ENCODE data around the gene NDUFB10.

DNA sequence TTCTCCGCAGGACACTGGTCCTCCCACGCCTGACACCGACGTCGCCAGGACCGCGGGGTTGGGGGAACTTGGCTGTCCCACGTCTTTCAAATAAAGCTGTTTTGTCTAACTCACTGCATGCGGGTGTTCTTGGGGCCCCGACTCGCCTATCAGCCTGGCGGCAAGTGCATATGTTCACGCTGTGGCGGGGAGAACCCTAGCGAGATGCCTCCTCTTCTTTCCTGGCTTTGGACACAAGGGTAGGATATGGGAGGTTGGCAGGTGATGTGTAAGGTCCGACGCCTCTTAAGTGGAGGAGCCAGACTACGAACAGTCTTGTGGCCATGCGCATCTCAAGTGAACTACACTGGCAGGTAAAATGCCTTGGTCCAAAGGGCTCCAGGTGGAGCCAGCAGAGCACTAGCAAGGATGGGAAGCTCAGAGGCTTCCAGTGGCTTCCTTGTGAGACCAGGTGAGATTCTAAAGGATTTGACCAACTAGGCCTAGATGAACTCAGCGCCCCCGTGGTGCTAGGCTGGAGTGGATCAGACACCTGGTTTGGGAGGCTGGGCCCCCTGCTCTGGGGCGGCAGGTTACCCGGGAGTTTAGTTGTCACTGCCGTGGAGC lies 6.2 kb downstream of the NDUFB10 start:
- TF ChIP-seq, protein P1, sequence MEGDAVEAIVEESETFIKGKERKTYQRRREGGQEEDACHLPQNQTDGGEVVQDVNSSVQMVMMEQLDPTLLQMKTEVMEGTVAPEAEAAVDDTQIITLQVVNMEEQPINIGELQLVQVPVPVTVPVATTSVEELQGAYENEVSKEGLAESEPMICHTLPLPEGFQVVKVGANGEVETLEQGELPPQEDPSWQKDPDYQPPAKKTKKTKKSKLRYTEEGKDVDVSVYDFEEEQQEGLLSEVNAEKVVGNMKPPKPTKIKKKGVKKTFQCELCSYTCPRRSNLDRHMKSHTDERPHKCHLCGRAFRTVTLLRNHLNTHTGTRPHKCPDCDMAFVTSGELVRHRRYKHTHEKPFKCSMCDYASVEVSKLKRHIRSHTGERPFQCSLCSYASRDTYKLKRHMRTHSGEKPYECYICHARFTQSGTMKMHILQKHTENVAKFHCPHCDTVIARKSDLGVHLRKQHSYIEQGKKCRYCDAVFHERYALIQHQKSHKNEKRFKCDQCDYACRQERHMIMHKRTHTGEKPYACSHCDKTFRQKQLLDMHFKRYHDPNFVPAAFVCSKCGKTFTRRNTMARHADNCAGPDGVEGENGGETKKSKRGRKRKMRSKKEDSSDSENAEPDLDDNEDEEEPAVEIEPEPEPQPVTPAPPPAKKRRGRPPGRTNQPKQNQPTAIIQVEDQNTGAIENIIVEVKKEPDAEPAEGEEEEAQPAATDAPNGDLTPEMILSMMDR (conservative IDR thresholded peaks at IDR 0.05) = no peak
- TF ChIP-seq EZH2 (IDR thresholded peaks at IDR 0.05; ENCODE audit: low read depth) = no peak
